AG09319 (cell line): Measurements from ENCODE around the gene PANX2.
"Not testable (repeated sequence)": the region's sequence is repeated elsewhere in the genome, so short reads cannot be mapped to it uniquely, and the experiment has no call there.

Experiments
- DNase-seq: peaks from one replicate; pipeline ENCODE4 v3.0.0-alpha.2; 2010; ENCODE audit warnings: low read depth; ENCODE audit errors: extremely low read depth
- CTCF ChIP-seq: IDR thresholded peaks from 2 replicates; pipeline ENCODE4 v1.5.1; 2011; ENCODE audit warnings: low read depth, mild to moderate bottlenecking, inconsistent platforms, low read length, moderate library complexity

The PANX2 gene

GRCh38 chr22:50141891-50142363, 28.6 kb upstream of the PANX2 start:
- TF ChIP-seq CTCF, result no peak; the same call in 1 of the 2 replicates
- DNase-seq, result no peak

- TF ChIP-seq CTCF, result no peak
- DNase-seq, result no peak
Measured at GRCh38 chr22:50143096-50143495, 27.4 kb upstream of the PANX2 start.

- no peak for DNase-seq
- TF ChIP-seq CTCF, result no peak
Measured at GRCh38 chr22:50144005-50144614, 26.4 kb upstream of the PANX2 start.

- TF ChIP-seq CTCF, result no peak
- DNase-seq, result no peak
Measured at GRCh38 chr22:50145721-50146438, 24.7 kb upstream of the PANX2 start.

- no peak for DNase-seq
- TF ChIP-seq CTCF, result peak; percentile 57
Measured at GRCh38 chr22:50146439-50147238, 23.9 kb upstream of the PANX2 start.

GRCh38 chr22:50147258-50148165, 23.0 kb upstream of the PANX2 start:
- DNase-seq, result not testable (repeated sequence)

- no peak for TF ChIP-seq CTCF
- no peak for DNase-seq
Measured at GRCh38 chr22:50148166-50148500, 22.4 kb upstream of the PANX2 start.
